ENCODE data around the gene MYO16.

MYO16 gene

DNA sequence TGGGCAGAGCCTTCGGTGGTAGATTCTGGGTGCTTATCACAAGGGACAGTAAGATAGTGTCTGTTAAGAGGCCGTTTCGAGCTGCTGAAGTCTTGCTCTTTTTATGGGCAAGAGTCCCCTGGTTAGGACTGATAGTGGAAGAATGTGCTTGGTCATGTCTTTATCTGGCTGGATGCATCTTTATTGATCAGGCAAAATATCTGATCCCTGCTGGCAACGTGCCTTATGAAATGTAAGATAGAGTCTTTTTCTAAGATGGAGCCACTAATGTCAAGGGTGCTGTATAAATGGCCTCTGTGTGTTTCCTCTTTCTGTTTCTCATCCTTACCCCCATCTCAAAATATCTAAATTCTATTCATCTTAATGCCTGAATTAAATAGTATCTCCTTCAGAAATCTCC is 53.3 kb downstream of the MYO16 start:
- Histone ChIP-seq H3K36me3 (ENCODE audit: low read length) (no peaks in the 10 kb centered on the region), H3K9me2 (replicated peaks; ENCODE audit: insufficient read depth, low read length) (no peaks in the 10 kb centered on the region), H3K4me2 (ENCODE audit: low read depth, low read length, poor library complexity, severe bottlenecking) (no peak overlapping the region), H3K79me2 (ENCODE audit: insufficient read depth, low read length) (no peaks in the 10 kb centered on the region), H3K27me3 (ENCODE audit: low read length) (no peaks in the 10 kb centered on the region), H4K20me1 (ENCODE audit: low read depth, low read length) (no peaks in the 10 kb centered on the region), H3K4me3 (ENCODE audit: insufficient read depth, low read length, poor library complexity, severe bottlenecking) (no peak overlapping the region), H3K9ac (ENCODE audit: low read length) (no peak overlapping the region), H2AFZ (ENCODE audit: low read depth, low read length, severe bottlenecking) (no peak overlapping the region), H3K27ac (ENCODE audit: low read depth, low read length) (no peak overlapping the region), H3F3A (ENCODE audit: insufficient read depth) (no peaks in the 10 kb centered on the region), H3K9me3 (ENCODE audit: insufficient read depth, low read length) (no peaks in the 10 kb centered on the region)
- TF ChIP-seq EZH2phosphoT487 (conservative IDR thresholded peaks at IDR 0.05; ENCODE audit: low read length) = no peak
- TF ChIP-seq, protein P1, sequence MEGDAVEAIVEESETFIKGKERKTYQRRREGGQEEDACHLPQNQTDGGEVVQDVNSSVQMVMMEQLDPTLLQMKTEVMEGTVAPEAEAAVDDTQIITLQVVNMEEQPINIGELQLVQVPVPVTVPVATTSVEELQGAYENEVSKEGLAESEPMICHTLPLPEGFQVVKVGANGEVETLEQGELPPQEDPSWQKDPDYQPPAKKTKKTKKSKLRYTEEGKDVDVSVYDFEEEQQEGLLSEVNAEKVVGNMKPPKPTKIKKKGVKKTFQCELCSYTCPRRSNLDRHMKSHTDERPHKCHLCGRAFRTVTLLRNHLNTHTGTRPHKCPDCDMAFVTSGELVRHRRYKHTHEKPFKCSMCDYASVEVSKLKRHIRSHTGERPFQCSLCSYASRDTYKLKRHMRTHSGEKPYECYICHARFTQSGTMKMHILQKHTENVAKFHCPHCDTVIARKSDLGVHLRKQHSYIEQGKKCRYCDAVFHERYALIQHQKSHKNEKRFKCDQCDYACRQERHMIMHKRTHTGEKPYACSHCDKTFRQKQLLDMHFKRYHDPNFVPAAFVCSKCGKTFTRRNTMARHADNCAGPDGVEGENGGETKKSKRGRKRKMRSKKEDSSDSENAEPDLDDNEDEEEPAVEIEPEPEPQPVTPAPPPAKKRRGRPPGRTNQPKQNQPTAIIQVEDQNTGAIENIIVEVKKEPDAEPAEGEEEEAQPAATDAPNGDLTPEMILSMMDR (IDR thresholded peaks at IDR 0.05; ENCODE audit: insufficient read depth, low read length, poor library complexity, severe bottlenecking) = no peak

DNA sequence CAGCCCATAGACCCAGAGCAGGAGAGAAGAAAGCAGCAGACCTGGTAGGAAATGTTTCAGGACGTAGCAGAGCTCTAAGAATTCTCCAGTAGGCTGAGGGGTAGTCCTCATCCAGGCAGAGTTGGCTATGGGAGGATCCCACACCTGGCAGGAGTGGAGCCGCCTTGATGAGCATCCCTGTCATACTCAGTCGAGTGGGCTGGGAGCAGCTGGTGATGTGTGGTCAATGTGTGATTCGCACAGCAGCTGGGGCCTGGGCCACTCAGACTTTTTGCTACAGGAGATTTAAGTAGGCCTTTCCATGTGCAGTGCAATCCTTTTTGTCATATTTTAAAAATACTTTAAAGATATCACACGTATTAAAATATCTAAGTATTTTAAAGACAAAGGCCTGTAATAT is 56.6 kb downstream of the MYO16 start:
- Histone ChIP-seq H3K36me3 (ENCODE audit: low read length) (no peaks in the 10 kb centered on the region), H4K20me1 (ENCODE audit: low read depth, low read length) (no peaks in the 10 kb centered on the region), H3K9ac (ENCODE audit: low read length) (no peak overlapping the region), H3K9me2 (replicated peaks; ENCODE audit: insufficient read depth, low read length) (no peaks in the 10 kb centered on the region), H3K27me3 (ENCODE audit: low read length) (no peaks in the 10 kb centered on the region), H3K9me3 (ENCODE audit: insufficient read depth, low read length) (no peaks in the 10 kb centered on the region), H3K4me3 (ENCODE audit: insufficient read depth, low read length, poor library complexity, severe bottlenecking) (no peak overlapping the region), H2AFZ (ENCODE audit: low read depth, low read length, severe bottlenecking) (no peak overlapping the region), H3K4me2 (ENCODE audit: low read depth, low read length, poor library complexity, severe bottlenecking) (no peak overlapping the region), H3K79me2 (ENCODE audit: insufficient read depth, low read length) (no peaks in the 10 kb centered on the region), H3F3A (ENCODE audit: insufficient read depth) (no peaks in the 10 kb centered on the region), H3K27ac (ENCODE audit: low read depth, low read length) (no peak overlapping the region)
- TF ChIP-seq EZH2phosphoT487 (conservative IDR thresholded peaks at IDR 0.05; ENCODE audit: low read length) = no peak
- TF ChIP-seq, protein P1 (IDR thresholded peaks at IDR 0.05; ENCODE audit: insufficient read depth, low read length, poor library complexity, severe bottlenecking) = no peak

DNA sequence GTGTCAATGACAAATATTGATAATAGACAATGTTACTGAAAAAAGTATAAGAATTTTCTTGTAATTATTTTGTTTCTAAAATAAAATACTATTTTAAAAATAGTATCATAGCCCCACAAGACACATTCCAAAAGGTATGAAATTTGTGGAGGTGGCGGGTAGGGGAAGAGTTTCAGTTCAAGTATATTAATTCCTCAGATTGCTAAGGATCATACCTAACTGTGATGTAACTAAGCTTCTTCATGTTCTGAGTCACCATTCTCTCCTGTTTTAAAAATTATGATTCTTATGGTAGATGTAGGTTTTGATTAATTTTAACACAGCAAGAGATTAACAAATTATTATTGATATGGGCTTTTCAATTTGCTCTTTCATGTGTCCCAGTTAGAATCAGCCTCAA is 61.3 kb downstream of the MYO16 start:
- H3K9me3 ChIP-seq (ENCODE audit: insufficient read depth, low read length) = no peaks in the 10 kb centered on the region

More for the DNA sequence above, 61.3 kb downstream of the MYO16 start:
- no peaks in the 10 kb centered on the region for H3K79me2 ChIP-seq (ENCODE audit: insufficient read depth, low read length)
- H3F3A ChIP-seq (ENCODE audit: insufficient read depth) = no peaks in the 10 kb centered on the region
- no peak overlapping the region for H3K4me2 ChIP-seq (ENCODE audit: low read depth, low read length, poor library complexity, severe bottlenecking)
- no peak overlapping the region for H3K4me3 ChIP-seq (ENCODE audit: insufficient read depth, low read length, poor library complexity, severe bottlenecking)
- no peaks in the 10 kb centered on the region for H3K36me3 ChIP-seq (ENCODE audit: low read length)
- H3K9ac ChIP-seq (ENCODE audit: low read length) = no peak overlapping the region
- H3K27me3 ChIP-seq (ENCODE audit: low read length) = no peaks in the 10 kb centered on the region
- no peak overlapping the region for H2AFZ ChIP-seq (ENCODE audit: low read depth, low read length, severe bottlenecking)
- no peaks in the 10 kb centered on the region for H3K9me2 ChIP-seq (replicated peaks; ENCODE audit: insufficient read depth, low read length)
- H4K20me1 ChIP-seq (ENCODE audit: low read depth, low read length) = no peaks in the 10 kb centered on the region
- no peak overlapping the region for H3K27ac ChIP-seq (ENCODE audit: low read depth, low read length)
- TF ChIP-seq, protein P1 (IDR thresholded peaks at IDR 0.05; ENCODE audit: insufficient read depth, low read length, poor library complexity, severe bottlenecking) = no peak
- TF ChIP-seq EZH2phosphoT487 (conservative IDR thresholded peaks at IDR 0.05; ENCODE audit: low read length) = no peak
